HEK293T (cell line): ENCODE results near the gene GTF2I.
A peak's percentile ranks its signal among the peaks of the same experiment; 100 is the strongest.
"Not testable (repeated sequence)": the region's sequence is repeated elsewhere in the genome, so short reads cannot be mapped to it uniquely, and the experiment has no call there.

Source experiments
- CTCF ChIA-PET: fragments of 350-600 bp; formaldehyde crosslinking; extraction: SDS; loops from one replicate; lab custom pipeline; 2021; ENCODE audit warnings: antibody characterized with exemption, inconsistent platforms; lab: Yijun Ruan, JAX
- POLR2A ChIA-PET: fragments of 350-600 bp; formaldehyde crosslinking; extraction: SDS; loops from one replicate; lab custom pipeline; 2020; ENCODE audit warnings: antibody characterized with exemption, inconsistent platforms; lab: Yijun Ruan, JAX
- DNase-seq: peaks from one replicate; pipeline ENCODE4 v3.0.0; 2012; ENCODE audit warnings: mixed read lengths; ENCODE audit errors: extremely low spot score
- ARNT ChIP-seq: fragments of 450-650 bp; IDR thresholded peaks from 2 replicates; pipeline ENCODE4 v1.6.1; 2017; ENCODE audit warnings: mild to moderate bottlenecking
- BHLHE40 ChIP-seq: fragments of 450-650 bp; IDR thresholded peaks from 2 replicates; pipeline ENCODE4 v1.6.1; 2016; ENCODE audit warnings: mild to moderate bottlenecking, moderate library complexity, borderline replicate concordance
- CTBP1 ChIP-seq: fragments of 450-650 bp; IDR thresholded peaks from 2 replicates; pipeline ENCODE4 v1.6.1; 2016; ENCODE audit warnings: borderline replicate concordance
- ELF4 ChIP-seq: fragments of 450-650 bp; IDR thresholded peaks from 2 replicates; pipeline ENCODE4 v1.6.1; 2017; ENCODE audit warnings: antibody characterized with exemption
- FOXA1 ChIP-seq: fragments of 450-650 bp; IDR thresholded peaks from 2 replicates; pipeline ENCODE4 v1.6.1; 2016; ENCODE audit warnings: mild to moderate bottlenecking
- FOXK2 ChIP-seq: fragments of 450-650 bp; IDR thresholded peaks from 2 replicates; pipeline ENCODE4 v1.6.1; 2016; ENCODE audit warnings: mild to moderate bottlenecking
- FOXM1 ChIP-seq: fragments of 450-650 bp; IDR thresholded peaks from 2 replicates; pipeline ENCODE4 v1.6.1; 2017; ENCODE audit warnings: mild to moderate bottlenecking, borderline replicate concordance
- HDGF ChIP-seq: fragments of 450-650 bp; IDR thresholded peaks from 2 replicates; pipeline ENCODE4 v1.6.1; 2017; ENCODE audit warnings: antibody characterized with exemption, borderline replicate concordance
- L3MBTL2 ChIP-seq: fragments of 450-650 bp; conservative IDR thresholded peaks from 2 replicates; pipeline ENCODE4 v1.6.1; 2016; ENCODE audit warnings: mild to moderate bottlenecking
- LEF1 ChIP-seq: fragments of 450-650 bp; IDR thresholded peaks from 2 replicates; pipeline ENCODE4 v1.6.1; 2017; ENCODE audit warnings: mild to moderate bottlenecking, borderline replicate concordance
- NFRKB ChIP-seq: fragments of 450-650 bp; IDR thresholded peaks from 2 replicates; pipeline ENCODE4 v1.6.1; 2016; ENCODE audit warnings: mild to moderate bottlenecking, moderate library complexity
- PKNOX1 ChIP-seq: fragments of 450-650 bp; IDR thresholded peaks from 2 replicates; pipeline ENCODE4 v1.6.1; 2016
- SP1 ChIP-seq: fragments of 450-650 bp; IDR thresholded peaks from 2 replicates; pipeline ENCODE4 v1.6.1; 2017
- SUZ12 ChIP-seq: fragments of 450-650 bp; IDR thresholded peaks from 2 replicates; pipeline ENCODE4 v1.6.1; 2016; ENCODE audit warnings: mild to moderate bottlenecking
- TARDBP ChIP-seq: fragments of 450-650 bp; IDR thresholded peaks from 2 replicates; pipeline ENCODE4 v1.6.1; 2016
- ZNF384 ChIP-seq: fragments of 450-650 bp; IDR thresholded peaks from 2 replicates; pipeline ENCODE4 v1.6.1; 2016

Gene GTF2I

GRCh38 chr7:74637745-74638144, 19.8 kb upstream of the GTF2I start:
- ChIA-PET POLR2A (no interaction called here), CTCF (no interaction called here)
- DNase-seq, result no peak
- no peak for TF ChIP-seq SP1
- TF ChIP-seq ARNT, result no peak
- TF ChIP-seq L3MBTL2, result no peak
- TF ChIP-seq FOXM1, result no peak

DNA sequence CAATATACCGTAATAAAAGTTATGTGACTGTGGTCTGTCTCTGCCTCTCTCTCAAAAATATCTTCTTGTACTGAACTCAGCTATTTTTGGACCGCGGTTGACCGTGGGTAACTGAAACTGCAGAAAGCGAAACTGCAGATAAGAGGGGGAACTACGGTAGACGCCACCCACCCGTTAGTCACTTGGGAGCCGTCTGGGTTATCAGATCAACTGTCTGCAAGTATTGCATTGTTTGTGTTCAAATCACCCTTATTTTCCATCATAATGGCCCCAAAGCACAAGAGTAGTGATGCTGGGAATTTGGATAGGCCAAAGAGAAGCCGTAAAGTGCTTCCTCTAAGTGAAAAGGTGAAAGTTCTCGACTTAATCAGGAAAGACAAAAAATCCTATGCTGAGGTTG, 7.5 kb upstream of the GTF2I start:
- POLR2A ChIA-PET, CTCF ChIA-PET: not testable (repeated sequence)
- DNase-seq, result peak; percentile 8

DNA sequence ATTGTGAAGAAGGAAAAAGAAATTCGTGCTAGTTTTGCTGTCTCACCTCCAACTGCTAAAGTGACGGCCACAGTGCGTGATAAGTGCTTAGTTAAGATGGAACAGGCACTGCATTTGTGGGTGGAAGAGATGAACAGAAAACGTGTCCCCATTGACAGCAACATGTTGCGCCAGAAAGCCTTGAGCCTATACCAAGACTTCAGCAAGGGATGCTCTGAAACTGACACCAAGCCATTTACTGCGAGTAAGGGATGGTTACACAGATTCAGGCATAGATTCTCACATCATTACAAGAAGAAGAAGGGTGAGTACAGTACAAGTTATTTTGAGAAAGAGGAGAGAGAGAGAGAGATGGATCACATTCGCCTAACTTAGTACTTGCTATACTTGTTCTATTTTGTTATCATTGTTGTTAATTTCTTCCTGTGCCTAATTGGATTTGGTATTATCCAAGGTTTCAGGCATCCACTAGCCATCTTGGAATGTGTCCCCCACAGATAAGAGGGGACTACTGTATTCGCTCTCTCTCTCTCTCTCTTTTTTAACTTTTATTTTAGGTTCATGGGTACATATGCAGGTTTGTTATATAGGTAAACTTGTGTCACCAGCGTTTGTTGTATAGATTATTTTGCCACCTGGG, 6.9 kb upstream of the GTF2I start:
- POLR2A ChIA-PET, DNase-seq, CTCF ChIA-PET: not testable (repeated sequence)

GRCh38 chr7:74651133-74651504, 6.4 kb upstream of the GTF2I start:
- POLR2A ChIA-PET, DNase-seq, CTCF ChIA-PET: not testable (repeated sequence)

DNA sequence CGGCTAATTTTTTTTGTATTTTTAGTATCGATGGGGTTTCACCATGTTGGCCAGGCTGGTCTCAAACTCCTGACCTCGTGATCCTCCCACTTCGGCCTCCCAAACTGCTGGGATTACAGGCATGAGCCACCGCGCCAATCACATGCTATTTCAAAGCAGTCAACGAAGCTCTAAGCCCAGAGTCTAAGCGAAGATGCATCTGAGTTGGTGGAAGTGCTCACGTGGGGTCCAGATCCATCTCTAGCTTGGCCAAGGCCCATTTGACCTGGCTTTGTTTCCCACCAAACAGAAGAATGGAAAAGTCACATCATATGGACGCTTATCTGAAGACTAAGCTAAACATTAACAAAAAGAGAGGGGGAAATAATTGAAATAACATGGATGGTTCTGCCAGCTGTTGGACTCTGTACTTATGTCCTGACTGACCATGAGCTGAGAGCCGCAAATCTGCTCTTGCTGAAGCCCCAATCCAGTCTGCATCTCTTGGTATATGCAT, 3.8 kb upstream of the GTF2I start:
- ChIA-PET CTCF (interaction anchor here (0.6 kb wide), 1 partner anchor 169 kb away, joined by 5 read pairs; no protein-coding TSS in a partner anchor), POLR2A (no interaction called here)
- no peak for DNase-seq
- TF ChIP-seq FOXM1 (no peak), SUZ12 (no peak), BHLHE40 (no peak), LEF1 (no peak), ARNT (no peak), ELF4 (no peak), TARDBP (no peak), L3MBTL2 (no peak), ZNF384 (no peak), SP1 (no peak), CTBP1 (no peak), PKNOX1 (no peak), FOXK2 (no peak), NFRKB (no peak), FOXA1 (no peak), HDGF (no peak)

- DNase-seq, result no peak
- CTCF ChIA-PET, result no interaction called here
- 0 out of 2 replicates have a peak, but pooled peaks have one; percentile 41 for TF ChIP-seq ZNF384
- TF ChIP-seq L3MBTL2, result no peak
- no peak for TF ChIP-seq PKNOX1
- TF ChIP-seq SP1, result no peak
- no peak for TF ChIP-seq NFRKB
- no peak for TF ChIP-seq FOXM1
- POLR2A ChIA-PET, result no interaction called here
Measured at GRCh38 chr7:74654811-74655210, 2.7 kb upstream of the GTF2I start.

DNA sequence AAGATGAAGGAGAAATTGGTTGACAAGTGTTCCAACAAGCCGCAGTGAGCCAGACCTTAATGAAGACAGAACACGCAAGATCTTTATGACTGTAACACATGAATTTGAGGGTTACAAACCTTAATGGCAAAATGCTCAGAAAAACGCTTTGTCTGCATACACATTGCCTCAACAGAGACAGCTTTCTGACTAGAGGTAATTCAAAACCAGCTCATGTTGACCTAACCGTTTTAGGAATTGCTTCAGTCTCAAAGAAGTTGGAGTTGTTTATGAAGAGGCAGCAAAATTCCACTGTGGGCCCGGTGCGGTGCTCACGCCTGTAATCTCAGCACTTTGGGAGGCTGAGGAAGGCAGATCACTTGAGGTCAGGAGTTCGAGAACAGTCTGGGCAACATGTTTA, 2.2 kb upstream of the GTF2I start:
- CTCF ChIA-PET, result interaction anchor here (1.0 kb wide), 1 partner anchor 19 kb away, joined by 3 read pairs; no protein-coding TSS in a partner anchor
- peak; percentile 22 for DNase-seq
- no peak for TF ChIP-seq LEF1
- no peak for TF ChIP-seq FOXA1
- POLR2A ChIA-PET, result no interaction called here

GRCh38 chr7:74655768-74656440, 1.6 kb upstream of the GTF2I start:
- CTCF ChIA-PET, result interaction anchor here (1.0 kb wide), 1 partner anchor 19 kb away, joined by 3 read pairs; no protein-coding TSS in a partner anchor
- DNase-seq, result no peak
- POLR2A ChIA-PET, result interaction anchor here (1.1 to 1.6 kb wide), 2 partner anchors 20 to 36 kb away, joined by 3 read pairs; no protein-coding TSS in a partner anchor
- TF ChIP-seq NFRKB (no peak), SUZ12 (no peak), CTBP1 (no peak), TARDBP (no peak), PKNOX1 (no peak), L3MBTL2 (0 out of 2 replicates have a peak, but pooled peaks have one; percentile 23)
